Upper lobe of left lung (tissue), 4 donors: ENCODE results near the gene FUT8.

ENCODE experiments used
- CTCF ChIP-seq, 6 experiments: fragments of 450-650 bp in 4 of 6; fragments of 200-600 bp in 2 of 6; sonication (generic) in 2 of 6; IDR thresholded peaks; one replicate each; pipeline ENCODE4 v1.5.1; 2016 to 2019; ENCODE audit warnings: antibody characterized with exemption in 6 of 6
- POLR2A ChIP-seq, 4 donors: fragments of 450-650 bp; IDR thresholded peaks; one replicate each; pipeline ENCODE4 v1.5.1; 2016 to 2017; ENCODE audit warnings: antibody characterized with exemption in 4 of 4, mild to moderate bottlenecking in 2 of 4

- TF ChIP-seq POLR2A (IDR thresholded peaks at IDR 0.05) (no peak), CTCF (IDR thresholded peaks at IDR 0.05) (no peak)
These were observed 340.5 kb downstream of the FUT8 start for GRCh38 chr14:65753061-65753460.
